Vagina (tissue), 2 donors: Measurements from ENCODE around the gene REC8.

Source experiments
- CTCF ChIP-seq, 3 experiments: fragments of 450-650 bp in 2 of 3; fragments of 200-600 bp in 1 of 3; sonication (generic) in 1 of 3; IDR thresholded peaks; one replicate each; pipeline ENCODE4 v1.5.1; 2017 to 2019; ENCODE audit warnings: antibody characterized with exemption in 3 of 3, mild to moderate bottlenecking in 2 of 3, moderate library complexity in 2 of 3
- POLR2A ChIP-seq, 2 donors: fragments of 450-650 bp; IDR thresholded peaks; one replicate each; pipeline ENCODE4 v1.6.1; 2017; ENCODE audit warnings: antibody characterized with exemption in 2 of 2, mild to moderate bottlenecking in 2 of 2, moderate library complexity in 2 of 2

DNA sequence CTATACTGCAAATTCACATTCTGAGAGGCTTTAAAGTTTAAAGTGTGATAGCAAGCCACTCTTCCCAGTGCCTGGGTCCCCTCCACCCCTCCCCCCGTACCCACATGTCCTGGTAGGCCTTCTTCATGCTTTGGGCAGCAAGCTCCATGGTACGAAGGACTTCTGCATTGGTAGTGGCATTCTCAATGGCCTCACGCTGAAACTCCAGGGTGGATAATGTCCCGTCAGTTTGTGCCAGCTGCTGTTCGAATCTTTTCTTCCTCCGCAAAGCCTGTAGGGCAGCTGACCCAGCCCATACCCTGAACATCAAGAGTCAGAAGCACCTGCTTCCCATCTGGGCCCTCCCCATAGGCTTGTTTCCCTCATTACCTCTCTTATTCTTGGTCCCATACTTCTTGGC lies 39.4 kb downstream of the REC8 start:
- TF ChIP-seq CTCF (IDR thresholded peaks at IDR 0.05) (no peak), POLR2A (IDR thresholded peaks at IDR 0.05) (no peak)
